HAP-1 (cell line): ENCODE results near the gene C11orf54.
A peak's percentile ranks its signal among the peaks of the same experiment; 100 is the strongest.

Source experiments
- DNase-seq, 2 experiments: peaks; one replicate each; pipeline ENCODE4 v3.0.0-alpha.2; 2016 to 2020; ENCODE audit warnings: low spot score in 2 of 2
- H3K27me3 ChIP-seq: fragments of 250-450 bp; sonication (Bioruptor Pico); 2 replicates; pipeline ENCODE4 v1.5.1; 2020; ENCODE audit warnings: low read depth, mild to moderate bottlenecking, moderate library complexity
- H3K36me3 ChIP-seq: fragments of 250-450 bp; sonication (Bioruptor Pico); replicated peaks from 2 replicates; pipeline ENCODE4 v1.5.1; 2020; ENCODE audit warnings: mild to moderate bottlenecking
- H3K4me1 ChIP-seq: fragments of 250-450 bp; sonication (Bioruptor Pico); 2 replicates; pipeline ENCODE4 v1.5.1; 2020; ENCODE audit warnings: mild to moderate bottlenecking
- H3K4me3 ChIP-seq: fragments of 250-450 bp; sonication (Bioruptor Pico); 2 replicates; pipeline ENCODE4 v1.5.1; 2020; ENCODE audit warnings: mild to moderate bottlenecking, moderate library complexity
- H3K9me3 ChIP-seq: fragments of 250-450 bp; sonication (Bioruptor Pico); 2 replicates; pipeline ENCODE4 v1.5.1; 2020; ENCODE audit warnings: mild to moderate bottlenecking, moderate library complexity
- in situ Hi-C: fragments of 300-500 bp; cut with MboI; formaldehyde crosslinking; loops from 3 replicates; pipeline ENCODE4 v1.14.3; 2020; ENCODE audit warnings: low sequenced_read_pairs, inconsistent platforms, mixed read lengths

Gene C11orf54

DNA sequence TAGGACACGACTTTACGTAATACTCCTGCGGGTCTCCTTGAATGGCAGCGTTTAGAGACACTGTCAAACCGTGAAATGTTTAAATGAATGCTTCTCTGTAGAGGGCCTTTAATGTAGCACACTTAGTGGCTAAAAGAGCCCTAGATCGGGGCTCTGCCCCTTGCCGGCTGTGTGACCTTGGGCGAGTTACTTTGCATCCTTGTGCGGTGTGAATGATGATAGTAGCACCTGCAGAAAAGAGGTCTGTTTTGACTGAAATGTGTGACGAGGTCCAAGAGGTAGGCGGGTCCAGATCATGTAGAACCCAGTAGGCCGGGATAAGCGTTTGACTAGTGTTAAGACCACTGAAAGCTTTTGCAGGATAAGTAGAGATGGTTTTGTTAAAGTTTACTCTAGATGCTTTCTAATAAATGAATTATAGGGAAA is 43.5 kb downstream of the C11orf54 start:
- peak; percentile 23 to 27 for DNase-seq
- in situ Hi-C loops, result loop anchor here (5.0 kb wide), 1 partner anchor 43 kb away; the partner anchor contains the start of genes C11orf54 and TAF1D
- Histone ChIP-seq H3K9me3 (no peaks in the 10 kb centered on the region), H3K27me3 (no peaks in the 10 kb centered on the region), H3K4me1 (peaks cover 6% of the 10 kb centered on the region; the same call in 1 of the 2 replicates), H3K4me3 (peak overlapping the region; percentile 78), H3K36me3 (peaks cover 25% of the 10 kb centered on the region)

DNA sequence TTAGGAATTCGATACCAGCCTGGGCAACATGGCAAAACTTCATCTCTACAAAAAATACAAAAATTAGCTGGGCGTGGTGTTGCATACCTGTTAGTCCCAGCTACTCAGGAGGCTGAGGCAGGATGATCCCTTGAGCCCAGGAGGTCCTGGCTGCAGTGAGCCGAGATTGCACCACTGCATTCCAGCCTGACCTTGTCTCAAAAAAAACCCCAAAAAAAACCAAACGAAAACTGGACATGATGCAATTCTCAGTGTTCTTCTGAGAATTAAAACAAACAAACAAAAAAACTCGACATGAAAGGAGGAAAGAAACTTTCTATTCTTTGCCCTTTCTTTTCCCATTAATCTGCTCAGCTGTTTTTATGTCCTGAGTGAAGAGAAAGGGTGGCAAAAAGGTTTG is 50.0 kb downstream of the C11orf54 start:
- no peak for DNase-seq
- Histone ChIP-seq H3K36me3 (peaks cover 84% of the 10 kb centered on the region), H3K9me3 (no peaks in the 10 kb centered on the region), H3K4me1 (no peaks in the 10 kb centered on the region), H3K27me3 (no peaks in the 10 kb centered on the region), H3K4me3 (no peak overlapping the region)
- in situ Hi-C loops, result no loop called here

DNA sequence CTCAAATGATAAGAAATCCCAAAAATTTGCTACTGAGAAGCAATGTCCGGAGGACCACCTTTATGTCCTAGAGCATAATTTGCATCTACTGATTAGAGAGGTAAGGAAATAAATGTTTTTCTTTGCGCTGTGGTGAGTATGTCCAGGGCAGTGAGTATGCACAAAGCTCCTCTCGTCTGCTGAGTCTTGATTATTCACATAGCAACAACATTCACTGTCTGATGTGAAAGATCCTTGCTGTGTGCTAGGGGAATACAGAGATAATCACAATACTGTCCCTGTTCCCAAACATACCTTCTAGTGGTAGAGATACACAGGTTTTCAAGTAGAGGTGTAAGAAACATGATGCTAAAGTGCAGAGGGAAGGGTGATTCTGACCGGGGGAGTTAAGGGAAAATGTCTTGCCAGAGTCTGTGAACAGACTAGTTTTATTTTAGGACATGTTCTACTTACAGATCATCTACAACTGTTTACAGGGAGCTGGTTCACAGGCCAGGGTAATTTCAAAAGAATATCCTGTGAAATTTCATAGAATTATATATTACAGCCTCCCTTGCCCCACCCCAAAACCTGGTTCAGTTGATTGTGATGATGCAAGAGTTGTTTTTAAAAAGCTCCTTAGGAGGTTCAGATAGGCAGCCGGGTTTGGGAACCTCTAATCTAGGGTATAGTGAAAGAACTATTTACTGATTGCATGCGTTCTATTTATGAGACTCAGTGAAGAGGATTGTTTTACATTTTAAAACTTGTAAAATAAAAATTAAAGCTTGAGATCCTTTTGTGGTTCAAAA is 55.2 kb downstream of the C11orf54 start:
- H3K4me1 ChIP-seq, result no peaks in the 10 kb centered on the region
- no peak for DNase-seq
- in situ Hi-C loops, result no loop called here
- H3K4me3 ChIP-seq, result no peak overlapping the region
- H3K27me3 ChIP-seq, result no peaks in the 10 kb centered on the region
- H3K36me3 ChIP-seq, result peaks cover 88% of the 10 kb centered on the region
- H3K9me3 ChIP-seq, result no peaks in the 10 kb centered on the region

DNA sequence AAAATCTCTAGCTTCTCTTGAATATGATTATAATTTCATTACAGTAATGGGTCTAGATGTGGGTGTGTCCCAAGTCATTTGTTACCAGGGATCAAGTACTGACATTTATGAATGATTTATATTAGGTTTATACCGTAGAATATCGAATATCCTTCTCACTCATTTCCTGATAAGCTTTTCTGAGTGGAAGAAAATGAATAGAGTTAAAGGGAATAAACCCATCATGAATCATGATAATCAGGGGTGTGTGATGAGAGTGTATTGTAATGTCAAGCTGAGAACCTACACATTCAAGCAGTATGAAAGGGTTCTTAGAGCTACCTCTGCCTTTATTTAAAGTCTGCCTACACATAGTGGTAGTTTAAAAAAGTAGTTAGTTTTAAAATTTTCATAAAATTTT is 59.9 kb downstream of the C11orf54 start:
- in situ Hi-C loops, result no loop called here
- peaks cover 82% of the 10 kb centered on the region for H3K36me3 ChIP-seq
- no peaks in the 10 kb centered on the region for H3K4me1 ChIP-seq
- no peaks in the 10 kb centered on the region for H3K27me3 ChIP-seq
- no peak for DNase-seq
- no peak overlapping the region for H3K4me3 ChIP-seq
- H3K9me3 ChIP-seq, result no peaks in the 10 kb centered on the region

DNA sequence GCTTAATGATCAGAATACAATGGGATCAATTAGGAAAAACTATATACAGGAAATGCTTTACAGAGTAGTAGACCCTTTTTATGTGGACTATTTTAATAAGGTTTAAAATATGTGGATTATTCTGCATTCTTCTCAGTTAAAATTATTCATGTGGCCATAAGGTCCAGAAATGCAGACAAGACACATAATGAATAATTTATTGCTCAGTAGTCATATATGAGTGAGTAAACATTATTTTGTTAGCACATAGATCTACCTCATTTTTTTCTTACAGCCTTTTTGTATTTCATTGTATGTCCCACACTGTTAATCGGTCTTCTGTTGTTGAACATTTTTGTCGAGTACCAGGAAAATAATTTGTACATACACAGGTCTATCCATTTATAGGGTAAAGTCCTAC is 63.4 kb downstream of the C11orf54 start:
- DNase-seq, result no peak
- H3K36me3 ChIP-seq, result peaks cover 85% of the 10 kb centered on the region
- no peaks in the 10 kb centered on the region for H3K27me3 ChIP-seq
- no peaks in the 10 kb centered on the region for H3K4me1 ChIP-seq
- no peaks in the 10 kb centered on the region for H3K9me3 ChIP-seq
- no peak overlapping the region for H3K4me3 ChIP-seq
- in situ Hi-C loops, result no loop called here

DNA sequence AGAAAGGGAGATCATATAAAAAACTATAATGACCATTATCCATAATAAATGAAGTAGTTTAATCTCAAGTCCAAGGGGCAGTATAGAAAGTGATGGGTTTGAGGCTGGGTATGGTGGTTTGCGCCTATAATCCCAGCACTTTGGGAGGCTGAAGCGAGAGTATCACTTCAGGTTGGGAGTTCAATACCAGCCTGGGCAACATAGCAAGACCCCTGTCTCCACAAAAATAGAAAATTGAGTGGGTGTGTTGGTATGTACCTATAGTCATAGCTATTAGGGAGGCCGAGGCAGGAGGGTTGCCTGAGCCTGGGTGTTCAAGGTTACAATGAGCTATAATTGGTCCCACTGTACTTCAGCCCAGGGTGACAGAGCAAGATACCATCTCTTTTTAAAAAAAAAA is 66.5 kb downstream of the C11orf54 start:
- in situ Hi-C loops, result no loop called here
- H3K36me3 ChIP-seq, result peaks cover 82% of the 10 kb centered on the region

DNA sequence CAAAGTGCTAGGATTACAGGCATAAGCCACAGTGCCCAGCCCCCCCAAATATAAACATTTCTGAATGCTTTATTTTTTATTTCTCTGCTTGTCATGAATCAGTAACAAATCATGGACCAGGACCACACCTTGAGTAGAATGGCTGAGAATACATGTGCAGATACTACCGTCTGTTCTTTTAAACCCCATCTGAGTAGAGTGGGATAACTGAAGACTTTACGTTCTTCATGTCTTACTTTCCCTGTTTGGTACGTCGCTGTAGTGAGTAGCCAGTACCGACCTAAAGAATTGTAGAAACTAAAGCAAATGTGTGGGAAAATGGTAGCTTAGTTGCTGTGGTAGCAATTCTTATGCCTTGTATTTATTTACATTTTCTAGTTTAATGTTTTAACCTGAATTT is 72.5 kb downstream of the C11orf54 start:
- H3K36me3 ChIP-seq, result peaks cover 50% of the 10 kb centered on the region
- in situ Hi-C loops, result no loop called here
- H3K4me3 ChIP-seq, result no peak overlapping the region

More for the DNA sequence above, 66.5 kb downstream of the C11orf54 start:
- no peaks in the 10 kb centered on the region for H3K4me1 ChIP-seq
- no peaks in the 10 kb centered on the region for H3K27me3 ChIP-seq
- DNase-seq, result no peak
- H3K9me3 ChIP-seq, result no peaks in the 10 kb centered on the region
- no peak overlapping the region for H3K4me3 ChIP-seq

More for the DNA sequence above, 72.5 kb downstream of the C11orf54 start:
- Histone ChIP-seq H3K9me3 (no peaks in the 10 kb centered on the region), H3K4me1 (no peaks in the 10 kb centered on the region), H3K27me3 (no peaks in the 10 kb centered on the region)
- DNase-seq, result no peak
